Activated naive CD4-positive, alpha-beta T cell treated with anti-CD3 and anti-CD28 coated beads, Interleukin-2, amount 50 U/mL, for 72 hours (primary cell): Measurements from ENCODE around the gene RPRM. TPM values are rescaled to one million over a fixed set of nuclear protein-coding genes. Genes with fewer than 3 reads are reported as not detected.
A peak's percentile ranks its signal among the peaks of the same experiment; 100 is the strongest.
"Not testable (repeated sequence)": the region's sequence is repeated elsewhere in the genome, so short reads cannot be mapped to it uniquely, and the experiment has no call there.

Source experiments
- ATAC-seq, 2 donors: fragments of 150-1000 bp; cut with Tn5 transposase; 2 replicates each; pipeline ENCODE4 v1.10.0; 2021; ENCODE audit warnings: mild to moderate bottlenecking in 2 of 2, moderate library complexity in 2 of 2
- DNase-seq, 2 donors: peaks; one replicate each; pipeline ENCODE4 v3.0.0; 2021 to 2022; ENCODE audit warnings: low spot score in 2 of 2
- H3K27ac Mint-ChIP-seq, 2 donors: one replicate each; pipeline ENCODE4 v1.8.0; 2022; ENCODE audit warnings: mild to moderate bottlenecking in 2 of 2, mixed read lengths in 2 of 2
- H3K36me3 Mint-ChIP-seq, 2 donors: one replicate each; pipeline ENCODE4 v1.8.0; 2022; ENCODE audit warnings: mixed read lengths in 2 of 2
- H3K9me3 Mint-ChIP-seq, 2 donors: one replicate each; pipeline ENCODE4 v1.8.0; 2022; ENCODE audit warnings: mixed read lengths in 2 of 2
- total RNA-seq, 2 donors: library from RNA; stranded (reverse); gene quantifications; one replicate each; pipeline ENCODE4 v1.2.3, GENCODE V29; 2022

RPRM gene
- total RNA-seq, result not detected

GRCh38 chr2:153478289-153479261 lies at the start of gene RPRM:
TSS of gene RPRM (minus strand) at chr2:153478762. CDS start at chr2:153478565, 197 bp downstream.
- Mint-ChIP-seq H3K27ac (peak within 1 kb of the TSS in 1 of 2 donors; percentile 72), H3K36me3 (peaks cover 0 to 5% of the 10 kb centered on the region in 2 donors), H3K9me3 (no peaks in the 10 kb centered on the region)
- ATAC-seq (peak; percentile 81 to 94), DNase-seq (peak; percentile 57 to 71)

- peak in 1 of 2 donors; percentile 60 for DNase-seq
- no peak for ATAC-seq
- no peak overlapping the region for H3K27ac Mint-ChIP-seq
- no peaks in the 10 kb centered on the region for H3K9me3 Mint-ChIP-seq
- no peaks in the 10 kb centered on the region for H3K36me3 Mint-ChIP-seq
Measured at GRCh38 chr2:153519257-153519875, 40.8 kb upstream of the RPRM start.

GRCh38 chr2:153512331-153512730 lies 33.8 kb upstream of the RPRM start:
- DNase-seq (no peak), ATAC-seq (no peak)
- H3K27ac Mint-ChIP-seq, result no peak overlapping the region
- H3K9me3 Mint-ChIP-seq, result peaks cover 6 to 9% of the 10 kb centered on the region in 2 donors
- peaks cover 0 to 9% of the 10 kb centered on the region in 2 donors for H3K36me3 Mint-ChIP-seq

- ATAC-seq, result no peak
- no peak for DNase-seq
- H3K27ac Mint-ChIP-seq, result no peak overlapping the region
- H3K9me3 Mint-ChIP-seq, result peaks cover 6 to 9% of the 10 kb centered on the region in 2 donors
- H3K36me3 Mint-ChIP-seq, result peaks cover 0 to 22% of the 10 kb centered on the region in 2 donors
Measured at GRCh38 chr2:153510996-153511395, 32.4 kb upstream of the RPRM start.

GRCh38 chr2:153509133-153509532 lies 30.6 kb upstream of the RPRM start:
- DNase-seq (no peak), ATAC-seq (no peak)
- H3K36me3 Mint-ChIP-seq, result peaks cover 0 to 22% of the 10 kb centered on the region in 2 donors
- H3K27ac Mint-ChIP-seq, result no peak overlapping the region
- peaks cover 6 to 9% of the 10 kb centered on the region in 2 donors for H3K9me3 Mint-ChIP-seq

GRCh38 chr2:153506499-153506898 lies 27.9 kb upstream of the RPRM start:
- H3K9me3 Mint-ChIP-seq, ATAC-seq, DNase-seq, H3K27ac Mint-ChIP-seq: not testable (repeated sequence)
- peaks cover 0 to 22% of the 10 kb centered on the region in 2 donors for H3K36me3 Mint-ChIP-seq

GRCh38 chr2:153499439-153499838 lies 20.9 kb upstream of the RPRM start:
- no peaks in the 10 kb centered on the region for H3K36me3 Mint-ChIP-seq
- H3K9me3 Mint-ChIP-seq, result no peaks in the 10 kb centered on the region
- DNase-seq (no peak), ATAC-seq (no peak)
- no peak overlapping the region for H3K27ac Mint-ChIP-seq

GRCh38 chr2:153497938-153498629 lies 19.5 kb upstream of the RPRM start:
- ATAC-seq (no peak), DNase-seq (no peak)
- H3K36me3 Mint-ChIP-seq, result no peaks in the 10 kb centered on the region
- H3K9me3 Mint-ChIP-seq, result no peaks in the 10 kb centered on the region
- no peak overlapping the region for H3K27ac Mint-ChIP-seq

GRCh38 chr2:153495725-153496124 lies 17.2 kb upstream of the RPRM start:
- DNase-seq (no peak), ATAC-seq (no peak)
- Mint-ChIP-seq H3K36me3 (no peaks in the 10 kb centered on the region), H3K9me3 (no peaks in the 10 kb centered on the region), H3K27ac (no peak overlapping the region)

- ATAC-seq (no peak), DNase-seq (no peak)
- H3K36me3 Mint-ChIP-seq, result no peaks in the 10 kb centered on the region
- H3K9me3 Mint-ChIP-seq, result no peaks in the 10 kb centered on the region
- no peak overlapping the region for H3K27ac Mint-ChIP-seq
Measured at GRCh38 chr2:153488072-153488471, 9.5 kb upstream of the RPRM start.

- H3K27ac Mint-ChIP-seq, result no peak overlapping the region
- DNase-seq, result no peak
- no peaks in the 10 kb centered on the region for H3K9me3 Mint-ChIP-seq
- H3K36me3 Mint-ChIP-seq, result no peaks in the 10 kb centered on the region
- ATAC-seq, result no peak
Measured at GRCh38 chr2:153487448-153487847, 8.9 kb upstream of the RPRM start.

GRCh38 chr2:153479573-153479972 lies 1.0 kb upstream of the RPRM start:
- peaks cover 0 to 5% of the 10 kb centered on the region in 2 donors for H3K36me3 Mint-ChIP-seq
- DNase-seq, result no peak
- no peak for ATAC-seq
- H3K9me3 Mint-ChIP-seq, result no peaks in the 10 kb centered on the region
- no peak overlapping the region for H3K27ac Mint-ChIP-seq

GRCh38 chr2:153477636-153478288 lies 800 bp downstream of the RPRM start:
- Mint-ChIP-seq H3K36me3 (peaks cover 0 to 5% of the 10 kb centered on the region in 2 donors), H3K9me3 (no peaks in the 10 kb centered on the region), H3K27ac (peak overlapping the region in 1 of 2 donors; percentile 72)
- ATAC-seq, result peak in 1 of 2 donors; percentile 3
- no peak for DNase-seq

GRCh38 chr2:153476816-153477635 lies 1.5 kb downstream of the RPRM start:
- Mint-ChIP-seq H3K36me3 (peaks cover 0 to 5% of the 10 kb centered on the region in 2 donors), H3K9me3 (no peaks in the 10 kb centered on the region), H3K27ac (no peak overlapping the region)
- ATAC-seq (no peak), DNase-seq (no peak)

GRCh38 chr2:153476491-153476815 lies 2.1 kb downstream of the RPRM start:
- H3K9me3 Mint-ChIP-seq, result no peaks in the 10 kb centered on the region
- no peak for ATAC-seq
- H3K27ac Mint-ChIP-seq, result no peak overlapping the region
- no peak for DNase-seq
- peaks cover 0 to 5% of the 10 kb centered on the region in 2 donors for H3K36me3 Mint-ChIP-seq
